ENCODE measurements around the gene HMGN1. TPM values are rescaled to one million over a fixed set of nuclear protein-coding genes. Genes with fewer than 3 reads are reported as not detected.

HMGN1 gene
- polyA plus RNA-seq, 1 of the 3 experiments (the other 2 are of a cell fraction), result 219 TPM

DNA sequence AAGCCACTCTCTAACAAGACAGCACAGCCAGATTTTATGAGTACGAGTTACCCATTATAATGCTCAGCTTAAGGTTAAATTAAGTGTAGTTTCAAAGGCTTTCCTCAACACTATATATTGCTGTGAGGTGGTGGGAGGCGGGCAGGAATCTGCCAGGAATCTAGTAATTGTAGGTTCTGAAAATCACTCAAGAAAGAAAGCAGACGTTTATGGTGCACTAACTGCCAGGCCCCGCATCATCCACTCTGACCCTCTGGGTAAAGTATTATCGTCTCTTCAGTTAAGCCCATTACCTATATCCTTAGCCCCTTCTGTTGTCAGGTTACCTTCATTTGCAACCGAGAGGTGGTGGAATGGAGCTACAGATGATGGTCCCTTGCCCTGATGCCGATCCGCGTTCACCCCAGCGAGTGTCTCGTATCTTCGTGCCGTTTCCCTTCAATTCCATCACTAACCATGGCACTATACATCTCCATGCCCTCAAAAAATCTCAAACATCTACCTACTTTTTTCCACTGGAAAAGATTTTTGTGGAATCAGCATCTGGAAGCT is 12.4 kb downstream of the HMGN1 start:
- no peaks in the 10 kb centered on the region for H3K9me2 ChIP-seq
- H3K9ac ChIP-seq, result no peak overlapping the region
- POLR2A ChIA-PET, result no interaction called here
- no peak overlapping the region for H2AFZ ChIP-seq (ENCODE audit: low read depth)
- no peaks in the 10 kb centered on the region for H3K27me3 ChIP-seq (ENCODE audit: insufficient read depth)
- peaks cover 7 to 8% of the 10 kb centered on the region in 2 experiments for H3K36me3 ChIP-seq (replicated peaks in 1 of 2; ENCODE audit: control insufficient read depth in 1 of 2, insufficient read depth in 2 of 2, low read length in 1 of 2)
- no peak overlapping the region for H3K4me3 ChIP-seq (ENCODE audit: low read depth in 2 of 2, low read length in 1 of 2)
- H4K20me1 ChIP-seq (ENCODE audit: insufficient read depth), result no peaks in the 10 kb centered on the region; the same call in 1 of the 2 replicates
- TF ChIP-seq SIN3A (IDR thresholded peaks at IDR 0.05; ENCODE audit: borderline replicate concordance, low read depth, low read length) (no peak), RXRA (IDR thresholded peaks at IDR 0.05; ENCODE audit: borderline replicate concordance, low read depth) (no peak), MEF2A (IDR thresholded peaks at IDR 0.05; ENCODE audit: borderline replicate concordance, low read depth) (no peak), GATA2 (CRISPR knock-in tag; IDR thresholded peaks at IDR 0.05) (no peak), MAX (IDR thresholded peaks at IDR 0.05; ENCODE audit: low read depth) (no peak), FOXJ3 (CRISPR knock-in tag; IDR thresholded peaks at IDR 0.05) (no peak), RCOR1 (IDR thresholded peaks at IDR 0.05; ENCODE audit: low read length) (no peak), MXI1 (IDR thresholded peaks at IDR 0.05; ENCODE audit: low read depth, low read length) (no peak), POLR2AphosphoS5 (IDR thresholded peaks at IDR 0.05; ENCODE audit: low read depth, low read length) (no peak), ELF1 (IDR thresholded peaks at IDR 0.05) (no peak)
- TF ChIP-seq, protein P1, sequence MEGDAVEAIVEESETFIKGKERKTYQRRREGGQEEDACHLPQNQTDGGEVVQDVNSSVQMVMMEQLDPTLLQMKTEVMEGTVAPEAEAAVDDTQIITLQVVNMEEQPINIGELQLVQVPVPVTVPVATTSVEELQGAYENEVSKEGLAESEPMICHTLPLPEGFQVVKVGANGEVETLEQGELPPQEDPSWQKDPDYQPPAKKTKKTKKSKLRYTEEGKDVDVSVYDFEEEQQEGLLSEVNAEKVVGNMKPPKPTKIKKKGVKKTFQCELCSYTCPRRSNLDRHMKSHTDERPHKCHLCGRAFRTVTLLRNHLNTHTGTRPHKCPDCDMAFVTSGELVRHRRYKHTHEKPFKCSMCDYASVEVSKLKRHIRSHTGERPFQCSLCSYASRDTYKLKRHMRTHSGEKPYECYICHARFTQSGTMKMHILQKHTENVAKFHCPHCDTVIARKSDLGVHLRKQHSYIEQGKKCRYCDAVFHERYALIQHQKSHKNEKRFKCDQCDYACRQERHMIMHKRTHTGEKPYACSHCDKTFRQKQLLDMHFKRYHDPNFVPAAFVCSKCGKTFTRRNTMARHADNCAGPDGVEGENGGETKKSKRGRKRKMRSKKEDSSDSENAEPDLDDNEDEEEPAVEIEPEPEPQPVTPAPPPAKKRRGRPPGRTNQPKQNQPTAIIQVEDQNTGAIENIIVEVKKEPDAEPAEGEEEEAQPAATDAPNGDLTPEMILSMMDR (IDR thresholded peaks at IDR 0.05), result no peak
- TF ChIP-seq, protein P2, sequence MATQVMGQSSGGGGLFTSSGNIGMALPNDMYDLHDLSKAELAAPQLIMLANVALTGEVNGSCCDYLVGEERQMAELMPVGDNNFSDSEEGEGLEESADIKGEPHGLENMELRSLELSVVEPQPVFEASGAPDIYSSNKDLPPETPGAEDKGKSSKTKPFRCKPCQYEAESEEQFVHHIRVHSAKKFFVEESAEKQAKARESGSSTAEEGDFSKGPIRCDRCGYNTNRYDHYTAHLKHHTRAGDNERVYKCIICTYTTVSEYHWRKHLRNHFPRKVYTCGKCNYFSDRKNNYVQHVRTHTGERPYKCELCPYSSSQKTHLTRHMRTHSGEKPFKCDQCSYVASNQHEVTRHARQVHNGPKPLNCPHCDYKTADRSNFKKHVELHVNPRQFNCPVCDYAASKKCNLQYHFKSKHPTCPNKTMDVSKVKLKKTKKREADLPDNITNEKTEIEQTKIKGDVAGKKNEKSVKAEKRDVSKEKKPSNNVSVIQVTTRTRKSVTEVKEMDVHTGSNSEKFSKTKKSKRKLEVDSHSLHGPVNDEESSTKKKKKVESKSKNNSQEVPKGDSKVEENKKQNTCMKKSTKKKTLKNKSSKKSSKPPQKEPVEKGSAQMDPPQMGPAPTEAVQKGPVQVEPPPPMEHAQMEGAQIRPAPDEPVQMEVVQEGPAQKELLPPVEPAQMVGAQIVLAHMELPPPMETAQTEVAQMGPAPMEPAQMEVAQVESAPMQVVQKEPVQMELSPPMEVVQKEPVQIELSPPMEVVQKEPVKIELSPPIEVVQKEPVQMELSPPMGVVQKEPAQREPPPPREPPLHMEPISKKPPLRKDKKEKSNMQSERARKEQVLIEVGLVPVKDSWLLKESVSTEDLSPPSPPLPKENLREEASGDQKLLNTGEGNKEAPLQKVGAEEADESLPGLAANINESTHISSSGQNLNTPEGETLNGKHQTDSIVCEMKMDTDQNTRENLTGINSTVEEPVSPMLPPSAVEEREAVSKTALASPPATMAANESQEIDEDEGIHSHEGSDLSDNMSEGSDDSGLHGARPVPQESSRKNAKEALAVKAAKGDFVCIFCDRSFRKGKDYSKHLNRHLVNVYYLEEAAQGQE (IDR thresholded peaks at IDR 0.05; ENCODE audit: low read depth, low read length), result no peak
- TF ChIP-seq, protein P3, sequence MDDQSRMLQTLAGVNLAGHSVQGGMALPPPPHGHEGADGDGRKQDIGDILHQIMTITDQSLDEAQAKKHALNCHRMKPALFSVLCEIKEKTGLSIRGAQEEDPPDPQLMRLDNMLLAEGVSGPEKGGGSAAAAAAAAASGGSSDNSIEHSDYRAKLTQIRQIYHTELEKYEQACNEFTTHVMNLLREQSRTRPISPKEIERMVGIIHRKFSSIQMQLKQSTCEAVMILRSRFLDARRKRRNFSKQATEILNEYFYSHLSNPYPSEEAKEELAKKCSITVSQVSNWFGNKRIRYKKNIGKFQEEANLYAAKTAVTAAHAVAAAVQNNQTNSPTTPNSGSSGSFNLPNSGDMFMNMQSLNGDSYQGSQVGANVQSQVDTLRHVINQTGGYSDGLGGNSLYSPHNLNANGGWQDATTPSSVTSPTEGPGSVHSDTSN (IDR thresholded peaks at IDR 0.05), result no peak
- no peaks in the 10 kb centered on the region for H3K79me2 ChIP-seq (ENCODE audit: insufficient read depth)
- H3K4me2 ChIP-seq, result no peak overlapping the region
- WGBS (ENCODE audit: low lambda C conversion rate), result 95% methylated on average over 13 of the region's 13 CpGs
- no peaks in the 10 kb centered on the region for H3K9me3 ChIP-seq
- peaks cover 18% of the 10 kb centered on the region for H3F3A ChIP-seq (replicated peaks; ENCODE audit: insufficient read depth)
- CTCF ChIA-PET, result interaction anchor here (0.9 kb wide), 1 partner anchor 22 kb away, joined by 3 read pairs; no protein-coding TSS in a partner anchor
- no peaks in the 10 kb centered on the region for H3K4me1 ChIP-seq (ENCODE audit: control insufficient read depth in 1 of 2, insufficient read depth in 2 of 2, low read depth in 1 of 2, low read length in 1 of 2)
- DNase-seq, result no peak
- H3K27ac ChIP-seq (ENCODE audit: low read depth in 2 of 2, low read length in 1 of 2), result no peak overlapping the region

All from SK-N-SH (cell line).